MM.1S (cell line): ENCODE measurements around the gene DNAJA4.

Experiments
- DNase-seq: peaks from one replicate; pipeline ENCODE4 v3.0.0-alpha.2; 2015
- H2AFZ ChIP-seq: fragments of 300-600 bp; sonication (generic); 2 replicates; pipeline ENCODE4 v1.6.0; 2016; ENCODE audit warnings: antibody characterized with exemption, low read length
- H3F3A ChIP-seq: fragments of 300-600 bp; sonication (generic); 2 replicates; pipeline ENCODE4 v1.6.1; 2016; ENCODE audit warnings: mild to moderate bottlenecking, antibody characterized with exemption, low read length, moderate library complexity, mixed read lengths; ENCODE audit not compliant: insufficient read depth
- H3K27ac ChIP-seq: fragments of 300-600 bp; sonication (generic); 2 replicates; pipeline ENCODE4 v1.5.1; 2016; ENCODE audit warnings: mild to moderate bottlenecking, low read length
- H3K27me3 ChIP-seq: fragments of 300-600 bp; sonication (generic); replicated peaks from 2 replicates; pipeline ENCODE4 v1.6.0; 2016; ENCODE audit warnings: low read length; ENCODE audit not compliant: insufficient read depth
- H3K36me3 ChIP-seq: fragments of 300-600 bp; sonication (generic); replicated peaks from 2 replicates; pipeline ENCODE4 v1.6.1; 2016; ENCODE audit warnings: mild to moderate bottlenecking, low read length, mixed read lengths; ENCODE audit not compliant: insufficient read depth
- H3K4me1 ChIP-seq: fragments of 300-600 bp; sonication (generic); 2 replicates; pipeline ENCODE4 v1.6.1; 2016; ENCODE audit warnings: low read length, mixed read lengths
- H3K4me2 ChIP-seq: fragments of 300-600 bp; sonication (generic); 2 replicates; pipeline ENCODE4 v1.6.0; 2016; ENCODE audit warnings: low read depth, low read length
- H3K4me3 ChIP-seq: fragments of 300-600 bp; sonication (generic); 2 replicates; pipeline ENCODE4 v1.5.1; 2016; ENCODE audit warnings: low read length, mixed read lengths
- H3K79me2 ChIP-seq: fragments of 300-600 bp; sonication (generic); 2 replicates; pipeline ENCODE4 v1.6.1; 2016; ENCODE audit warnings: mixed run types, low read length, mixed read lengths
- H3K9ac ChIP-seq: fragments of 300-600 bp; sonication (generic); 2 replicates; pipeline ENCODE4 v1.6.1; 2016; ENCODE audit warnings: low read length, mixed read lengths
- H3K9me2 ChIP-seq: fragments of 300-600 bp; sonication (generic); replicated peaks from 2 replicates; pipeline ENCODE4 v1.6.1; 2016; ENCODE audit warnings: mild to moderate bottlenecking, low read length, mixed read lengths; ENCODE audit not compliant: insufficient read depth
- H3K9me3 ChIP-seq: fragments of 300-600 bp; sonication (generic); replicated peaks from 2 replicates; pipeline ENCODE4 v1.6.1; 2016; ENCODE audit warnings: mild to moderate bottlenecking, low read length, mixed read lengths; ENCODE audit not compliant: insufficient read depth
- H4K20me1 ChIP-seq: fragments of 300-600 bp; sonication (generic); 2 replicates; pipeline ENCODE4 v1.6.1; 2016; ENCODE audit warnings: mild to moderate bottlenecking, low read length, moderate library complexity, mixed read lengths; ENCODE audit not compliant: insufficient read depth
- CTCF ChIP-seq: fragments of 300-600 bp; sonication (generic); IDR thresholded peaks from 2 replicates; pipeline ENCODE4 v1.5.1; 2016; ENCODE audit warnings: antibody characterized with exemption, low read length, mixed read lengths
- EZH2 ChIP-seq: fragments of 300-600 bp; sonication (generic); optimal IDR thresholded peaks from 2 replicates; pipeline ENCODE3; 2017; ENCODE audit warnings: low read depth, mild to moderate bottlenecking, antibody characterized with exemption, low read length, mixed read lengths
- EZH2phosphoT487 ChIP-seq: fragments of 300-600 bp; sonication (generic); IDR thresholded peaks from 2 replicates; pipeline ENCODE4 v1.6.1; 2018; ENCODE audit warnings: antibody characterized with exemption, low read length

The DNAJA4 gene

GRCh38 chr15:78236491-78236890 lies 27.9 kb upstream of the DNAJA4 start:
- Histone ChIP-seq H3K27ac (no peak overlapping the region), H3K4me2 (no peak overlapping the region), H2AFZ (no peak overlapping the region), H4K20me1 (no peaks in the 10 kb centered on the region), H3K4me1 (peaks cover 3% of the 10 kb centered on the region; the same call in 1 of the 2 replicates), H3K79me2 (no peaks in the 10 kb centered on the region), H3F3A (no peaks in the 10 kb centered on the region), H3K9me2 (no peaks in the 10 kb centered on the region), H3K4me3 (no peak overlapping the region), H3K36me3 (no peaks in the 10 kb centered on the region), H3K9me3 (no peaks in the 10 kb centered on the region), H3K27me3 (peaks cover 69% of the 10 kb centered on the region), H3K9ac (no peak overlapping the region)
- DNase-seq: no peak
- no peak for TF ChIP-seq EZH2
- TF ChIP-seq CTCF: no peak
- TF ChIP-seq EZH2phosphoT487: no peak

- no peaks in the 10 kb centered on the region for H3K9me2 ChIP-seq
- peaks cover 63% of the 10 kb centered on the region for H3K27me3 ChIP-seq
- no peak overlapping the region for H3K9ac ChIP-seq
- H3K4me2 ChIP-seq: no peak overlapping the region
- no peaks in the 10 kb centered on the region for H3K36me3 ChIP-seq
- H3F3A ChIP-seq: no peaks in the 10 kb centered on the region
- no peaks in the 10 kb centered on the region for H3K79me2 ChIP-seq
- H3K9me3 ChIP-seq: no peaks in the 10 kb centered on the region
- DNase-seq: no peak
- H4K20me1 ChIP-seq: no peaks in the 10 kb centered on the region
- peaks cover 3% of the 10 kb centered on the region; the same call in 1 of the 2 replicates for H3K4me1 ChIP-seq
- no peak overlapping the region for H3K27ac ChIP-seq
- no peak overlapping the region for H2AFZ ChIP-seq
- H3K4me3 ChIP-seq: no peak overlapping the region
- TF ChIP-seq EZH2: no peak
- TF ChIP-seq EZH2phosphoT487: no peak
- no peak for TF ChIP-seq CTCF
Measured at GRCh38 chr15:78237146-78237545, 27.2 kb upstream of the DNAJA4 start.

- H3K9me3 ChIP-seq: no peaks in the 10 kb centered on the region
- H4K20me1 ChIP-seq: no peaks in the 10 kb centered on the region
- H3F3A ChIP-seq: no peaks in the 10 kb centered on the region
- no peaks in the 10 kb centered on the region for H3K79me2 ChIP-seq
- H3K4me3 ChIP-seq: no peak overlapping the region
- H3K9me2 ChIP-seq: no peaks in the 10 kb centered on the region
- no peak overlapping the region for H3K4me2 ChIP-seq
- H3K36me3 ChIP-seq: no peaks in the 10 kb centered on the region
- H3K27me3 ChIP-seq: peaks cover 41% of the 10 kb centered on the region
- H2AFZ ChIP-seq: no peak overlapping the region
- DNase-seq: no peak
- TF ChIP-seq EZH2phosphoT487 (no peak), EZH2 (no peak), CTCF (no peak)
- H3K4me1 ChIP-seq: peaks cover under 1% of the 10 kb centered on the region; the same call in 1 of the 2 replicates
- H3K27ac ChIP-seq: no peak overlapping the region
- no peak overlapping the region for H3K9ac ChIP-seq
Measured at GRCh38 chr15:78239811-78240210, 24.6 kb upstream of the DNAJA4 start.
